Keratinocyte (primary cell): ENCODE measurements around the gene SEC22A. TPM values are rescaled to one million over a fixed set of nuclear protein-coding genes. Genes with fewer than 3 reads are reported as not detected.

Source experiments
- DNase-seq: peaks from one replicate; pipeline ENCODE4 v3.0.0-alpha.2; 2011; ENCODE audit warnings: low read depth, missing footprints, low spot score
- FAIRE-seq: peaks from 2 replicates; lab custom pipeline; 2011; peaks lifted over from hg19 to GRCh38; lab: Jason Lieb, UNC
- H2AFZ ChIP-seq: 2 replicates; pipeline ENCODE4 v1.6.0; 2012; ENCODE audit warnings: low read length, control low read depth, inconsistent platforms; ENCODE audit not compliant: control insufficient read depth
- H3K27ac ChIP-seq: 2 replicates; pipeline ENCODE4 v1.5.1; 2011; ENCODE audit warnings: low read length; ENCODE audit not compliant: control insufficient read depth, insufficient read depth
- H3K27me3 ChIP-seq: 3 replicates; pipeline ENCODE4 v1.6.0; 2011; ENCODE audit warnings: low read length; ENCODE audit not compliant: control insufficient read depth, insufficient read depth; ENCODE audit errors: extremely low read depth
- H3K36me3 ChIP-seq, 2 experiments: 2 replicates in 1 of 2; 3 replicates in 1 of 2; pipeline ENCODE4 v1.5.1; 2011; ENCODE audit warnings: low read length in 2 of 2, mild to moderate bottlenecking in 1 of 2; ENCODE audit not compliant: control insufficient read depth in 2 of 2, insufficient read depth in 2 of 2; ENCODE audit errors: extremely low read depth in 1 of 2
- H3K4me1 ChIP-seq: 3 replicates; pipeline ENCODE4 v1.5.1; 2011; ENCODE audit warnings: low read length; ENCODE audit not compliant: control insufficient read depth, insufficient read depth; ENCODE audit errors: extremely low read depth
- H3K4me2 ChIP-seq: 3 replicates; pipeline ENCODE4 v1.6.0; 2011; ENCODE audit warnings: low read depth, low read length; ENCODE audit not compliant: control insufficient read depth, insufficient read depth; ENCODE audit errors: extremely low read depth
- H3K4me3 ChIP-seq, 3 experiments: fragments of 200-600 bp in 1 of 3; sonication (generic) in 1 of 3; 2 replicates in 2 of 3; 3 replicates in 1 of 3; pipeline ENCODE4 v1.5.1; 2011 to 2016; ENCODE audit warnings: low read length in 3 of 3, mild to moderate bottlenecking in 3 of 3, control low read depth in 2 of 3, inconsistent platforms in 1 of 3, low read depth in 1 of 3, mixed read lengths in 1 of 3, mixed run types in 1 of 3, moderate library complexity in 1 of 3; ENCODE audit not compliant: control insufficient read depth in 2 of 3, insufficient read depth in 2 of 3; ENCODE audit errors: extremely low read depth in 1 of 3
- H3K79me2 ChIP-seq: 2 replicates; pipeline ENCODE4 v1.6.0; 2012; ENCODE audit warnings: low read length; ENCODE audit not compliant: control insufficient read depth, insufficient read depth
- H3K9ac ChIP-seq: 3 replicates; pipeline ENCODE4 v1.6.0; 2011; ENCODE audit warnings: low read length; ENCODE audit not compliant: control insufficient read depth, insufficient read depth; ENCODE audit errors: extremely low read depth
- H3K9me1 ChIP-seq: 3 replicates; pipeline ENCODE4 v1.6.0; 2011; ENCODE audit warnings: low read length; ENCODE audit not compliant: control insufficient read depth, insufficient read depth; ENCODE audit errors: extremely low read depth
- H3K9me3 ChIP-seq: 2 replicates; pipeline ENCODE4 v1.5.1; 2012; ENCODE audit warnings: low read depth, low read length; ENCODE audit not compliant: control insufficient read depth
- H4K20me1 ChIP-seq: 3 replicates; pipeline ENCODE4 v1.6.0; 2011; ENCODE audit warnings: low read length; ENCODE audit not compliant: control insufficient read depth, insufficient read depth; ENCODE audit errors: extremely low read depth
- EZH2 ChIP-seq: IDR thresholded peaks from one replicate; pipeline ENCODE4 v1.6.1; 2012; ENCODE audit warnings: inconsistent platforms, mild to moderate bottlenecking, low read length, moderate library complexity
- dilution Hi-C: fragments of 300-500 bp; cut with MboI; formaldehyde crosslinking; loops from one replicate; pipeline ENCODE4 v1.7.0; 2020; ENCODE audit warnings: low sequenced_read_pairs; ENCODE audit not compliant: extremely low pct_ligation_motif_present
- polyA plus RNA-seq, 5 experiments: library from polyadenylated mRNA; depleted of rRNA in 3 of 5; stranded (reverse) in 3 of 5; stranded (forward) in 1 of 5; unstranded in 1 of 5; fragments of >200 nt; gene quantifications; 1 replicate in 1 of 5; 2 replicates in 3 of 5; 3 replicates in 1 of 5; pipeline versions ENCODE4 v1.2.1 to v1.2.3, GENCODE V29; 2011 to 2012; ENCODE audit warnings: missing spikeins in 2 of 5, low read depth in 1 of 5, low replicate concordance in 1 of 5
- TF ChIP-seq, protein P1 (sequence below), 3 experiments: IDR thresholded peaks in 1 of 3; conservative IDR thresholded peaks in 1 of 3; optimal IDR thresholded peaks in 1 of 3; 2 replicates in 2 of 3; 3 replicates in 1 of 3; pipeline versions ENCODE3 to v1.5.1; 2011; ENCODE audit warnings: low read length in 3 of 3, mild to moderate bottlenecking in 3 of 3, moderate library complexity in 2 of 3, control low read depth in 1 of 3, inconsistent platforms in 1 of 3; ENCODE audit not compliant: insufficient read depth in 2 of 3; ENCODE audit errors: extremely low read depth in 1 of 3

The SEC22A gene
- polyA plus RNA-seq, 1 donor (not counting 4 experiments of a cell fraction or from before 2014, with no cell fraction given): 32.9 TPM

GRCh38 chr3:123320221-123320620, 118.5 kb downstream of the SEC22A start:
- no peak for DNase-seq
- Histone ChIP-seq H2AFZ (no peak overlapping the region), H3K9ac (no peak overlapping the region), H3K4me1 (no peaks in the 10 kb centered on the region), H3K27me3 (peaks cover 23% of the 10 kb centered on the region), H3K9me1 (no peaks in the 10 kb centered on the region), H3K27ac (no peak overlapping the region), H3K4me3 (no peak overlapping the region), H3K4me2 (no peak overlapping the region), H3K36me3 (no peaks in the 10 kb centered on the region), H3K9me3 (no peaks in the 10 kb centered on the region), H4K20me1 (no peaks in the 10 kb centered on the region), H3K79me2 (no peaks in the 10 kb centered on the region)
- dilution Hi-C loops: no loop called here
- FAIRE-seq: no peak
- TF ChIP-seq, protein P1, sequence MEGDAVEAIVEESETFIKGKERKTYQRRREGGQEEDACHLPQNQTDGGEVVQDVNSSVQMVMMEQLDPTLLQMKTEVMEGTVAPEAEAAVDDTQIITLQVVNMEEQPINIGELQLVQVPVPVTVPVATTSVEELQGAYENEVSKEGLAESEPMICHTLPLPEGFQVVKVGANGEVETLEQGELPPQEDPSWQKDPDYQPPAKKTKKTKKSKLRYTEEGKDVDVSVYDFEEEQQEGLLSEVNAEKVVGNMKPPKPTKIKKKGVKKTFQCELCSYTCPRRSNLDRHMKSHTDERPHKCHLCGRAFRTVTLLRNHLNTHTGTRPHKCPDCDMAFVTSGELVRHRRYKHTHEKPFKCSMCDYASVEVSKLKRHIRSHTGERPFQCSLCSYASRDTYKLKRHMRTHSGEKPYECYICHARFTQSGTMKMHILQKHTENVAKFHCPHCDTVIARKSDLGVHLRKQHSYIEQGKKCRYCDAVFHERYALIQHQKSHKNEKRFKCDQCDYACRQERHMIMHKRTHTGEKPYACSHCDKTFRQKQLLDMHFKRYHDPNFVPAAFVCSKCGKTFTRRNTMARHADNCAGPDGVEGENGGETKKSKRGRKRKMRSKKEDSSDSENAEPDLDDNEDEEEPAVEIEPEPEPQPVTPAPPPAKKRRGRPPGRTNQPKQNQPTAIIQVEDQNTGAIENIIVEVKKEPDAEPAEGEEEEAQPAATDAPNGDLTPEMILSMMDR (optimal IDR thresholded peaks at IDR 0.05 in 1 of 3, IDR thresholded peaks at IDR 0.05 in 1 of 3, conservative IDR thresholded peaks at IDR 0.05 in 1 of 3; ENCODE audit: extremely low read depth in 1 of 3, insufficient read depth in 2 of 3, low read length in 3 of 3): no peak
- no peak for TF ChIP-seq EZH2

- Histone ChIP-seq H4K20me1 (no peaks in the 10 kb centered on the region), H3K36me3 (no peaks in the 10 kb centered on the region), H3K27ac (no peak overlapping the region), H3K4me2 (no peak overlapping the region), H3K27me3 (peaks cover 23% of the 10 kb centered on the region), H3K9ac (no peak overlapping the region), H2AFZ (no peak overlapping the region), H3K9me1 (no peaks in the 10 kb centered on the region), H3K9me3 (no peaks in the 10 kb centered on the region), H3K4me1 (no peaks in the 10 kb centered on the region), H3K4me3 (no peak overlapping the region), H3K79me2 (no peaks in the 10 kb centered on the region)
- dilution Hi-C loops: no loop called here
- TF ChIP-seq, protein P1 (optimal IDR thresholded peaks at IDR 0.05 in 1 of 3, IDR thresholded peaks at IDR 0.05 in 1 of 3, conservative IDR thresholded peaks at IDR 0.05 in 1 of 3; ENCODE audit: extremely low read depth in 1 of 3, insufficient read depth in 2 of 3, low read length in 3 of 3): no peak
- TF ChIP-seq EZH2: no peak
- DNase-seq (no peak), FAIRE-seq (no peak)
Observed at GRCh38 chr3:123321806-123322205, 120.1 kb downstream of the SEC22A start.
